CD4-positive, alpha-beta memory T cell (primary cell): ENCODE measurements around the gene HS3ST5. TPM values are rescaled to one million over a fixed set of nuclear protein-coding genes. Genes with fewer than 3 reads are reported as not detected.

Experiments
- CTCF ChIA-PET: fragments of 350-600 bp; sonication (Branson Sonifier 250); formaldehyde crosslinking; loops from one replicate; lab custom pipeline; 2021; ENCODE audit warnings: inconsistent platforms; ENCODE audit not compliant: partially characterized antibody; lab: Charles Lee
- POLR2A ChIA-PET: fragments of 350-600 bp; sonication (Branson Sonifier 250); formaldehyde crosslinking; loops from one replicate; lab custom pipeline; 2021; ENCODE audit not compliant: partially characterized antibody; lab: Charles Lee
- DNase-seq, 5 donors: peaks; one replicate each; pipeline versions ENCODE4 v3.0.0 to v3.0.0-alpha.2; 2020 to 2022; ENCODE audit warnings: mixed read lengths in 1 of 5
- H3K27ac ChIP-seq: one replicate; pipeline ENCODE4 v1.7.0; 2013; ENCODE audit warnings: low read depth, low read length
- H3K27me3 ChIP-seq: 2 replicates; pipeline ENCODE4 v1.7.0; 2013; ENCODE audit warnings: mild to moderate bottlenecking, low read length, moderate library complexity; ENCODE audit not compliant: insufficient read depth
- H3K36me3 ChIP-seq: 2 replicates; pipeline ENCODE4 v1.7.0; 2013; ENCODE audit warnings: mild to moderate bottlenecking, low read length, moderate library complexity; ENCODE audit not compliant: insufficient read depth
- H3K4me1 ChIP-seq: 2 replicates; pipeline ENCODE4 v1.7.0; 2013; ENCODE audit warnings: mild to moderate bottlenecking, low read length, moderate library complexity; ENCODE audit not compliant: insufficient read depth
- H3K4me3 ChIP-seq, 2 donors: one replicate each; pipeline ENCODE4 v1.7.0; 2013; ENCODE audit warnings: low read length in 2 of 2, mild to moderate bottlenecking in 1 of 2
- H3K9me3 ChIP-seq, 2 donors: one replicate each; pipeline ENCODE4 v1.7.0; 2013; ENCODE audit warnings: low read length in 2 of 2, control low read depth in 1 of 2; ENCODE audit not compliant: control insufficient read depth in 1 of 2
- H3K27ac Mint-ChIP-seq, 7 donors: one replicate each; pipeline ENCODE4 v1.8.0; 2020 to 2021; ENCODE audit warnings: mixed read lengths in 7 of 7, mild to moderate bottlenecking in 6 of 7, inconsistent platforms in 3 of 7, moderate library complexity in 3 of 7
- H3K27me3 Mint-ChIP-seq, 2 donors: one replicate each; pipeline ENCODE4 v1.8.0; 2020 to 2021; ENCODE audit warnings: mixed read lengths in 2 of 2
- H3K36me3 Mint-ChIP-seq, 2 donors: one replicate each; pipeline ENCODE4 v1.8.0; 2020 to 2021; ENCODE audit warnings: mixed read lengths in 2 of 2, inconsistent platforms in 1 of 2, mild to moderate bottlenecking in 1 of 2
- H3K4me1 Mint-ChIP-seq, 4 donors: one replicate each; pipeline ENCODE4 v1.8.0; 2020 to 2021; ENCODE audit warnings: mixed read lengths in 4 of 4, mild to moderate bottlenecking in 1 of 4
- H3K4me3 Mint-ChIP-seq, 8 donors: one replicate each; pipeline ENCODE4 v1.8.0; 2020 to 2021; ENCODE audit warnings: mixed read lengths in 8 of 8, mild to moderate bottlenecking in 7 of 8, moderate library complexity in 6 of 8, inconsistent platforms in 3 of 8
- H3K9me3 Mint-ChIP-seq, 8 donors: one replicate each; pipeline ENCODE4 v1.8.0; 2020 to 2021; ENCODE audit warnings: mixed read lengths in 8 of 8, mild to moderate bottlenecking in 5 of 8, inconsistent platforms in 3 of 8, moderate library complexity in 1 of 8
- intact Hi-C: fragments of 100-400 bp; cut with micrococcal nuclease; formaldehyde crosslinking; loops from one replicate; pipeline ENCODE4 v1.15.1; 2023
- polyA plus RNA-seq, 2 donors: library from polyadenylated mRNA; unstranded; fragments of 300-500 nt; fragmentation: Illumina TruSeq; gene quantifications; one replicate each; pipeline ENCODE4 v1.2.3, GENCODE V29; 2021
- total RNA-seq, 2 experiments: library from RNA; stranded (reverse); gene quantifications; one replicate each; pipeline ENCODE4 v1.2.3, GENCODE V29; 2021

HS3ST5 gene
- total and polyA plus RNA-seq, 4 experiments from 2014 or later: not detected

DNA sequence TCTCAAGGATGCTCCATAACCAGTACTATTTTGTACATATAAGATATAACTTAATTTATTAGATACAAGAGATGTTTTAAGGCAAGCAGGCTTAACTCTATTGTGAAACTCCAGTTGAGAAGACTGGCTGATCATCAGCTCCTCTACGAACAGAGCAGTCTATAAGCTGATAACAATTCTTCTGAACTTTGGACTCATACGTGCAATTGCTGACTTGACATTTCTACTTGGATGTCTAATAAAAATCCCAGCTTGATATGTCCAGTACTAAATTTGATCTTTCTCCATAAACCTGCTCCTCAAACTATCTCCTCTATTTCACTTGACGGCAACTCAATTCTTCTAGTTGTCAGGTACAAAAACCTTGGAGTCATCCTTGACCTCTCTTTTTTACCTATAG lies 141.9 kb downstream of the HS3ST5 start:
- H3K9me3 Mint-ChIP-seq: peaks cover 0 to 4% (median 2%) of the 10 kb centered on the region in 8 donors
- Histone ChIP-seq H3K4me1 (no peaks in the 10 kb centered on the region), H3K36me3 (no peaks in the 10 kb centered on the region), H3K4me3 (no peak overlapping the region), H3K9me3 (no peaks in the 10 kb centered on the region), H3K27ac (no peak overlapping the region), H3K27me3 (no peaks in the 10 kb centered on the region)
- intact Hi-C loops: no loop called here
- ChIA-PET POLR2A (no interaction called here), CTCF (no interaction called here)
- no peaks in the 10 kb centered on the region for H3K36me3 Mint-ChIP-seq
- H3K27me3 Mint-ChIP-seq: no peaks in the 10 kb centered on the region
- DNase-seq: no peak
- H3K27ac Mint-ChIP-seq: no peak overlapping the region
- H3K4me1 Mint-ChIP-seq: no peaks in the 10 kb centered on the region
- H3K4me3 Mint-ChIP-seq: no peak overlapping the region

DNA sequence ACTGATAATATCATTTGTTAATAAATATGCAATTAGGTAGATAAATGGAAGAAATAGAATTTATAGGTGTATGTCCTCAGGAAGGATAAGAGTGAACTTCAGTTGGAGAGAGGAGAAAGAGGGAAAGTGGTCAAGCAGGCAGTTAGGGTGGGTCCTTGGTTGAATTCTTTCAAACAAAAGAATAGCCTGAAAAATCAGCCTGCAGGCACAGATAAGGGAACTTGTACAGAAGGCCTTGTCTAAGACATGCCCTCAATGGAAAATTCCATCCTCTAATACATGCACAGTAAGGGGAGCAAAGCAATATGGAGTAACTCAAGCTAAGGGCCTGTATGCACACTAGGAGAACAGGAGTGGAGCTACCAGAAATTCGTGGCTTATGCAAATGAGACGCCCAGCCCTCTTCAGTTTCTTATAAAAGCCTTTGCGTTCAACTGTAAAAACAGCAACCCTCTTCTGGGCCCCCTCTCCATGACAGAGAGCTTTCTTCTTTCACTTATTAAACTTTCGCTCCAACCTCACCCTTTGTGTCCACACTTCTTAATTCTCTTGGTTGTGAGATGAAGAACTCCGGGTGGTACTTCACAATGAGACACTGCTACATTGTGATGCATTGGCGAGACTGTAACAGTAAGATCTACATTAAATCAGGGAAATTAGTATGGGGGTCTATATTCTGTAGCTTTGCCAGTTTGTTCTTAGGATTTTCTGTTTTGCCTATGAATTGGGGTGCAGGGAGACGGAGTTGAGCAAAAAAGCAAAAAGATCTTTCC lies 147.0 kb downstream of the HS3ST5 start:
- no peak overlapping the region for H3K4me3 ChIP-seq
- ChIA-PET POLR2A (no interaction called here), CTCF (interaction anchor here (1.0 kb wide), 1 partner anchor 12 kb away, joined by 3 read pairs; no protein-coding TSS in a partner anchor)
- Mint-ChIP-seq H3K9me3 (peaks cover 0 to 3% (median 0%) of the 10 kb centered on the region in 8 donors), H3K36me3 (no peaks in the 10 kb centered on the region), H3K27ac (no peak overlapping the region), H3K4me3 (no peak overlapping the region), H3K27me3 (peaks cover 0 to 2% of the 10 kb centered on the region in 2 donors), H3K4me1 (no peaks in the 10 kb centered on the region)
- H3K36me3 ChIP-seq: no peaks in the 10 kb centered on the region
- H3K4me1 ChIP-seq: no peaks in the 10 kb centered on the region
- no peak for DNase-seq
- no peaks in the 10 kb centered on the region for H3K9me3 ChIP-seq
- no peaks in the 10 kb centered on the region for H3K27me3 ChIP-seq
- intact Hi-C loops: no loop called here
- H3K27ac ChIP-seq: no peak overlapping the region

DNA sequence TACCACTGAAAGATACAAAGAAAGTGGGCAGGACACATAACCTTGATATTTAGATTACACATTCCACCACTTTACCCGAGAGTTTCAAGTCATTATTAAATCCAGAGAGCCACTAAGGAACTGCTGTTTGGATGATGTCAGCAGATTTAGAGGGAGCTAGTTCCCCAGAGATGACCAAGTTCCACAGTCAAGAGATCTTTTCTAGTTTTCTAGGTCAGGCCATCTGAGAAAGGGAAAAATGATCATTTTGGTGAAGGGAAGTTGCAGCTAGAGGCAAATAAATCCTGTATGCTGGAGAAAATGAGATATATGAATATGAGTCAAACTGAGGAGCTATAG lies 147.8 kb downstream of the HS3ST5 start:
- no peak for DNase-seq
- Histone ChIP-seq H3K9me3 (no peaks in the 10 kb centered on the region), H3K27me3 (no peaks in the 10 kb centered on the region), H3K4me3 (no peak overlapping the region), H3K4me1 (no peaks in the 10 kb centered on the region), H3K27ac (no peak overlapping the region), H3K36me3 (no peaks in the 10 kb centered on the region)
- ChIA-PET POLR2A (no interaction called here), CTCF (no interaction called here)
- Mint-ChIP-seq H3K36me3 (no peaks in the 10 kb centered on the region), H3K27ac (no peak overlapping the region), H3K9me3 (peaks cover 0 to 3% (median 0%) of the 10 kb centered on the region in 8 donors), H3K4me1 (no peaks in the 10 kb centered on the region), H3K4me3 (no peak overlapping the region), H3K27me3 (peaks cover 0 to 2% of the 10 kb centered on the region in 2 donors)
- intact Hi-C loops: no loop called here

DNA sequence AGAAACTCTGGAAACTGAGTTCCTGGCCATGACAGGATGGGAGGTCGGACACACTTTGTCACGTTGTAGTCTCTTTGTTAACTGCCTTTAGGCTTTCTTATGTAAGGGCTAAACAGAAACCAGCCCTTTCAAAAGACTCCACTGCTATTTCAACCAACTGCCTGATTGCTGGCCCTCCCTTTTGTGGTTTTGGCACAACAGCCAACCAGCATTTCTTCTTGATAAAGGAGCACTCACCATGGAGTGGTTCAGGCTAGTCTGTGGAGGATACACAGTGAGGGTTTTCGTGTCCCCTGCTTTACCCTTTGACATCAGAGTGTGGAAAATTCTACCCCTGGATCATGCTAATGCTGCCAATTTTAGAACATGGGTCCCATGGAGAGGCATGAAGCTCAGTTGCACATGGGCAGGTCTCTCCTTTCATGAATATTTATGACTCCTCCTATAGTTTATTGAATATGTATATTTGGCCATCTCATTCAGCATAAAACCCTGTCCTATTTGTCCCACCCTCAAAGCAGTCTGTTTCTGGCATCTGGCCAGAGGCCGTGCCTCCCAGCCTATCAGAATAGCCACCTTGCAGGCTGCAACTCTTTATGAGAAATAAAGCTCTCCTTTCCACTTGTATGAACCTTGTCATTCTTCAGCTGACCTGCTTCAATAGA lies 148.3 kb downstream of the HS3ST5 start:
- H3K36me3 ChIP-seq: no peaks in the 10 kb centered on the region
- Mint-ChIP-seq H3K36me3 (no peaks in the 10 kb centered on the region), H3K4me1 (no peaks in the 10 kb centered on the region), H3K27me3 (peaks cover 0 to 2% of the 10 kb centered on the region in 2 donors), H3K4me3 (no peak overlapping the region), H3K27ac (no peak overlapping the region), H3K9me3 (peaks cover 0 to 3% (median 0%) of the 10 kb centered on the region in 8 donors)
- no peak overlapping the region for H3K4me3 ChIP-seq
- DNase-seq: no peak
- CTCF ChIA-PET: no interaction called here
- no peaks in the 10 kb centered on the region for H3K9me3 ChIP-seq
- no peak overlapping the region for H3K27ac ChIP-seq
- no peaks in the 10 kb centered on the region for H3K4me1 ChIP-seq
- H3K27me3 ChIP-seq: no peaks in the 10 kb centered on the region
- intact Hi-C loops: no loop called here
- POLR2A ChIA-PET: no interaction called here

DNA sequence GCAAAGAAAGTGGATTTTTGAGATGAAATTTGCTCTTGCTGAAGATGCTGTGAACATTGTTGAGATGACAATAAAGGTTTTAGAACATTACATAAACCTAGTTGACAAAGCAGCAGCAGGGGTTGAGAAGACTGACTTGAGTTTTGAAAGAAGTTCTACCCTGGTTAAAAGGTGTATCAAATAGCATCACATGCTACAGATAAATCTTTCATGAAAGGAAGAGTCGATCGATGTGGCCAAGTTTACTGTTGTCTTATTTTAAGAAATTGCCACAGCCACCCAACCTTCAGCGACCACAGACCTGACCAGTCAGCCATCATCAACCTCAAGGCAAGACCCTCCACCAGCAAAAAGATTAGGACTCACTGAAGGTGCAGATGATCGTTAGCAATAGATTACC lies 155.3 kb downstream of the HS3ST5 start:
- intact Hi-C loops: no loop called here
- Mint-ChIP-seq H3K27me3 (peaks cover 0 to 2% of the 10 kb centered on the region in 2 donors), H3K27ac (no peak overlapping the region), H3K4me3 (no peak overlapping the region), H3K4me1 (no peaks in the 10 kb centered on the region), H3K9me3 (peaks cover 0 to 4% (median 0%) of the 10 kb centered on the region in 8 donors), H3K36me3 (no peaks in the 10 kb centered on the region)
- no peak for DNase-seq
- Histone ChIP-seq H3K4me3 (no peak overlapping the region), H3K36me3 (no peaks in the 10 kb centered on the region), H3K27me3 (no peaks in the 10 kb centered on the region), H3K9me3 (no peaks in the 10 kb centered on the region), H3K4me1 (no peaks in the 10 kb centered on the region), H3K27ac (no peak overlapping the region)
- ChIA-PET POLR2A (no interaction called here), CTCF (no interaction called here)

DNA sequence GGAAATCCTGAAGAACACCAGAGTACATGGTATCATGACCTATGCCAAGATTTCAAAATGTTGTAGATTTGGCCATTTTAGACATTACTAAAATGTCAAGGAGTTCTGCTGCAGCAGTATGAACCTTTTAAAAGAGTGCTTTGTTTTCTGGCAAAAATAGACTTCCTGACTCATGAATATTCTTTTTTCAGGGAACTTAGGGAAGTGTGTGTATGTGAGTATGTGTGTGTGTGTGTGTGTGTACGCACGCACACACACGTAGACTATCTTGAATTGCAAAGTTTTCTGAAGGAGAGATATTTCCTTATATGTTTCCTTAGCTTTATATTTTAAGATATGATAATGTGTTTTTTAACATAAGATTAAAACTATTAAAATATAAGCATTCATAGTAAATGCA lies 161.2 kb downstream of the HS3ST5 start:
- no peaks in the 10 kb centered on the region for H3K36me3 Mint-ChIP-seq
- H3K9me3 Mint-ChIP-seq: peaks cover 0 to 4% (median 0%) of the 10 kb centered on the region in 8 donors
- no peak overlapping the region for H3K27ac Mint-ChIP-seq
- H3K36me3 ChIP-seq: no peaks in the 10 kb centered on the region
- no peaks in the 10 kb centered on the region for H3K9me3 ChIP-seq
- intact Hi-C loops: no loop called here
- H3K4me3 ChIP-seq: no peak overlapping the region
- H3K27me3 Mint-ChIP-seq: no peaks in the 10 kb centered on the region
- no peak for DNase-seq
- H3K4me1 Mint-ChIP-seq: no peaks in the 10 kb centered on the region
- no peaks in the 10 kb centered on the region for H3K27me3 ChIP-seq
- H3K4me1 ChIP-seq: no peaks in the 10 kb centered on the region
- H3K27ac ChIP-seq: no peak overlapping the region
- ChIA-PET CTCF (no interaction called here), POLR2A (no interaction called here)
- H3K4me3 Mint-ChIP-seq: no peak overlapping the region

DNA sequence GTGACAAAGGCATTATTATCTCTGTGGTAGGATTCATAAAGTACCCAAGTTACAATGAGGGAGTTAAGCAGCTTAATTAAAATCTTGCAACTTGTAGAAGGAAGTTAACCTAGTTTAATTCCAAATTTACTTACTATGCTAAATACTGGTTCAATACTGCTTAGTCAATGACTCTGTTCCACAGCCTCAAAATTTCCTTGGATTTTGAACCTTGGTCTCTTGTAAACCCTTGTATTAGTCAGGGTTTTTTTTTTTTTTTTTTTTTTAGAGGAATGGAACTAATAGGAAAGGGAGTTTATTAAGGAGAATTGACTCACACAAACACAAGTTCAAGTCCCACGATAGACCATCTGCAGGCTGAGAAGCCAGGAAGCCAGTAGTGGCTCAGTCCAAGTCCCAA lies 163.4 kb downstream of the HS3ST5 start:
- intact Hi-C loops: no loop called here
- Mint-ChIP-seq H3K9me3 (peaks cover 0 to 4% (median 0%) of the 10 kb centered on the region in 8 donors), H3K4me1 (no peaks in the 10 kb centered on the region), H3K4me3 (no peak overlapping the region), H3K27me3 (no peaks in the 10 kb centered on the region), H3K36me3 (no peaks in the 10 kb centered on the region), H3K27ac (no peak overlapping the region)
- no peak overlapping the region for H3K4me3 ChIP-seq
- H3K27ac ChIP-seq: no peak overlapping the region
- no peak for DNase-seq
- H3K9me3 ChIP-seq: no peaks in the 10 kb centered on the region
- POLR2A ChIA-PET: no interaction called here
- H3K4me1 ChIP-seq: no peaks in the 10 kb centered on the region
- CTCF ChIA-PET: no interaction called here
- no peaks in the 10 kb centered on the region for H3K27me3 ChIP-seq
- no peaks in the 10 kb centered on the region for H3K36me3 ChIP-seq
